ENCODE results near the gene SHROOM3.

Gene SHROOM3

DNA sequence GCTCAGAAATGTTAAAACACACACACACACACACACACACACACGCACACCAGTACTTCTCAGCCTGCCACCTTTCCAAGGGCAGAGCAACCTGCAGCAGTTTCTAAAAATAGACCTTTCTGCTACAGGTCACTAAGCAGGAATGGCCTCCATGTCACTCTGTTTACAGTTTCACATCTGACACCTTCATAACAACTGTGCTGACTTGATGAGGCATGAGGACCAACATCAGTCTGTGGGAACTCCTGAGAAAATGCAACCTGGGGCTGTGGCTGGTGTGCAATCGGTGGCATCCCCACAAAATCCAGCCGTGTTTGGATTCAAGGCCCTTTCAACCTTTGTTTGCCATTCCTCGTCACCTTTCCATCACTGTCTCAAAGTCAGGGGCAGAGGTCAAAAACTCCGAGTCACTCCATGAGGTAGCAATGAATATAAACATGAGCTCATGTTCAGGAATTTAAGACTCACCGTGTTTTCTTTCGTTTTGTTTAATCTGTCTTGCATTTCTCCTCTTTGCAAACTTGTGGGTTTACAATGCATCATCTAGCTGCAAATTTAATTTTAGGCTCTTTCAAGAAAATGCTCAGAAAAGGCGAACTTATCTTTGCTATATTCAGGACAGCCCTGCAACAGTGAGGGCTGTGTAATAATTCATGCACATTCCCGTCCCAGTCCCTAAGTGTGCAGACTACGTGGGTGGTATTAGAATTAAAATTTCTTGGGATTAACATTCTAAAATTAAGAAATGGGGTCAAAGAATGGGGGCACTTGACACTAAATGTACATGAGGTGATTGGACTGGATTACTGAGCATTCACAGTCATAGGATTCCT lies 135.3 kb downstream of the SHROOM3 start:
- FAIRE-seq: no peak

DNA sequence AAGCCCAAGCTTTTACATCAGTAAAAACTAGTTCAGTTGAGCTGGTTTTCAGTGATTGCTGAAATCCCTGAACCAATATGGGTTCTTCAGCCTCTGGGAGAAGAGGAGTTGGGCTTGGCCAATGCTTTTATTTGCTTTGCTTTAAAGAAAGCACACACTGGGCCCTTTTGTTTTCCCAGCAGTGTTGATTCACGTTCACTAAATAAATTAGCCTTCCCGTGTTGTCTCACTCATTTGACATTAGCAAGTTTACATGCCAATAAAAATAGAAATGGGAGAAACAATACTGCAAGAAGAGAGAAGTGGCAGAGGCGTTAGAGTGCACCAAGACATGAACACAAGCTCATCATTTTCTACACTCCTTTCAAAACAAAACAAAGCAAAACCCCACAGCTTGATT lies 136.2 kb downstream of the SHROOM3 start:
- FAIRE-seq: no peak

GRCh38 chr4:76572224-76572623 lies 137.2 kb downstream of the SHROOM3 start:
- FAIRE-seq: no peak

- FAIRE-seq: peak; percentile 38
Measured at GRCh38 chr4:76576824-76577223, 141.8 kb downstream of the SHROOM3 start.

GRCh38 chr4:76578002-76578560 lies 143.1 kb downstream of the SHROOM3 start:
- no peak for FAIRE-seq

DNA sequence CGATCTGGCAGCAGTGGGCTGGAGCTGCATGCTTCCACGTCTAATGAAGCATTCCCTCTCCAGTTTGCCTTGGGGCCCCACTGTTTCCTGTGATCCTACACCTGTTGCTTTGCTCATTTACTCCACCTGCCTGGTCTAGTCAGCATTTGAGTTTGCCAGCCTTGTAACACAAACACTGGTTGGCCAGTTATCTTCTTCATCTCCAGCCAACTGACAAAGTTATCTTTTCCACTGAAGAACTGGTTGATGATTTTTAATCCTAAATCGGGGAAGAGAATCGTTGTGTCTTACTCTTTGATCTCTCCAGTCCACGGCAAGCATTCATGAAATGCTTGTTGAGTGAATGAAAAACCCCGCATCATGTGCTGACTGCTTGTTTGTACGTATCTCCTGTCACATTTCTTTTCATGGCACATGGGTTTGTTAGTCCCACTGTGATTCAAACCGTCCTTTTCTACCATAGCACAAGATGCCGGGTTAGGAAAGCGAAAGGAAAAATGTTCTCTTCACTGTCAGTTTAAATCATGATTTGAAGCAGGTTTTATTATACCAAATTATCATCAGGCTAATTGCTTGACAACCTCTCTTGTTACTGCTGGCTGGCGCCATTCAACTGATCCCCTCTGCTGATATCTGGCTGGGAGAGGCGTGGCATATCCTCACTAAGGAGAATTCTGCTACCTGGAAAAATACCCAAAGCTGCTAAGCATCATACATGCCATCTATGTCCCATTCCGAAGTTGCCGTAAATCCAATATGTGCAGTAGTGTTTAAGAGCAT lies 144.8 kb downstream of the SHROOM3 start:
- peak; percentile 43 for FAIRE-seq

GRCh38 chr4:76581077-76581962 lies 146.3 kb downstream of the SHROOM3 start:
- FAIRE-seq: no peak

DNA sequence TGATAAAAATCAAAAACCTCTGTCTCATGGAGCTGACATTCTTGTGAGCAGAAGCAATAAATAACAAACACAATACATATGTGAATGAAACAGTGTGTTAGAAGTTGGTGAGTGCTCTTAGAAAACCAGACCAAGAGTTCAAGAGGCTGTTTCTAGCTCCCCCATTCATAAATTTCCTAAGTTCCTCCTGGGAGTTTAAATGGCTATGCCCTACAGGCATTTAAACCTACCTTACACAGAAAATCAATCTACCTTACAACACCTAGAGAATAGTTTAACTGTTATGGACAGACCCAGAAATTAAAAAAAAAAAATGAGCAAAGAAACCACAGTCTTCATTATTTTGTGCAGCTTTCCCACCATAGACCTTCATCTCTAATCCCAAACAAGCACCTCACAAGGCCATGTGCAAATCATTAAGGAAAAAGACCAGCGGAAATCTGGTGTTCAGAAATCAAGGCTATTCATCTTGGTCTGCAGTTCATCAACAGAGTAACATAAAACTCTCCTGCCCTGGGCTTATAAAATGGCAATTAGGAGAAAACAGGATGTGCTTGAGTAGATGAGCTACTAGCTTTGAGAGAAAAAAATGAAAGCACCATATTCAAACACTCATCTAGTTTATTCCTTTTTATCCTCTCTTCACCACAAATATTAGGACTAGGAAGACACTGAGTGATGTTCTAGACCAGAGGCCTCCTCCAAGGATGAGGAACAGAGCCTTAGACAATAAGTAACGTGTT lies 147.2 kb downstream of the SHROOM3 start:
- FAIRE-seq: no peak

DNA sequence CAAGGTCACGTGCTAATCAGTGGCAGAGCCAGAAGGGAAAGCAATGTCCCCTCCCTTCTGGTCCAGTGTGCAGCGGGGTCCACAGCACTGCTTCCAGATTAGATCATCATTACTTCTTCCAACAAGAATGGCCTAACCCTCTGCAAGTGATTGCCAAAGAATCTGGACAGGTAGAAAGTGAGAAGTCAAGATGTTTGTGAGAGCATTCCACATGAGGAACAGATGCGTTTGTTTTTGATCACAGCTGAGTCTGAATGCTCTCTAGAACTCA lies 147.7 kb downstream of the SHROOM3 start:
- FAIRE-seq: no peak

DNA sequence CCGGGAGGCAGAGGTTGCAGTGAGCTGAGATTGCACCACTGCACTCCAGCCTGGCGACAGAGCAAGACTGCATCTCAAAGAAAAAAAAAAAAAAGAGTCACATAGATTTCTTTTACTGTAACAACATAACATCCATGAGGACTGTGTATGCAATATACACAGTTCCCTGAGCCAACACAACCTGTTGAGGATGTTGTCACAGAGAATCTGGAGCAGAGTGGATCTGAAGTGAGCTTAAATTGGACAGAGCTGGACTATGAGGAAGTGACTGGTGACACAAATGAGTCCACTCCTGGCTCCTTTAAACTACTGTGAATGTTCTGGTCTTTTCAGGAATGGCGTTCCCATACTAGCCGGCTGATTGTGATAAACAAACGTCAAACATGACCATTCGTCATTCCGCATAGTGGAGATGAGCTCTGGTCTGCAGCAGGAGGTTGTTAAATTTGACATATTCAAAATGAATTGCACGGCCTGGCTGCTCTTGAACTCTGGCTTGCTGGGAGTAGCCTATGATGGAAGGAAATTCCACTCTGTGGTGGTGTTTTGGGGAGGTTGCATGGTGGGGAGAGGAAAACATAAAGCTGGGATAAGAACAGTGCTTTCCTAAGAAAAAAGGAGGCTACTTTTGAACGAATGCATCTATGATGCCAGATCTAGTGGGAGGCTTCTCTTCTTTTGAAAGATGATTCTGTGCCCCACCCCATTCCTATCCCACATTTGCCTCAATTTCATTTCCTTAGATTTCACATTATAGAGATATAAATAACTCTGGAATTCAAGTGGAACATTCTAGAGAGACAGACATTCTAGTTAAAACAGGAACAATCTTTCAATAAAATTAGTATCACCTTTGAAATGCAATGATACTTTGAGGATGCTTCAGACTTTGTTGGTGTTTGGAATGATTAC lies 149.5 kb downstream of the SHROOM3 start:
- no peak for FAIRE-seq

DNA sequence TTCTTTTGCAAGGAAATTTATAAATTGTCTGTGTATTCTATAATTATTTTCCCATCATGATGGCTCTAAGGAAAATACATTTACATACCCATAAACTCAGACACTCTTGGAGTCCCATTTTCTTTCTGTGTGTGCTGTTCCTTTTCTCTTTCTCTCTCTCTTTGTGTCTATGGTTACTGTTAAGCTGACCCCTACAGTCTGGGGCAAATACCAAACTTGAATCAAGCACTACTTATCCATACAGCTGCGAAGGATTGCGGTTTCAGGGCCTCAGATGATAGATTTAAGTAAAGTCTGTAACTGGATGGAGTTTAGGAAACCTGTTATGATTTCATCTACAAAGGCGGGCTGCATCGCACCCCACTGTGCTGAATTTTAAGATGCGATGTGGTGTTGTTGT lies 150.2 kb downstream of the SHROOM3 start:
- no peak for FAIRE-seq

DNA sequence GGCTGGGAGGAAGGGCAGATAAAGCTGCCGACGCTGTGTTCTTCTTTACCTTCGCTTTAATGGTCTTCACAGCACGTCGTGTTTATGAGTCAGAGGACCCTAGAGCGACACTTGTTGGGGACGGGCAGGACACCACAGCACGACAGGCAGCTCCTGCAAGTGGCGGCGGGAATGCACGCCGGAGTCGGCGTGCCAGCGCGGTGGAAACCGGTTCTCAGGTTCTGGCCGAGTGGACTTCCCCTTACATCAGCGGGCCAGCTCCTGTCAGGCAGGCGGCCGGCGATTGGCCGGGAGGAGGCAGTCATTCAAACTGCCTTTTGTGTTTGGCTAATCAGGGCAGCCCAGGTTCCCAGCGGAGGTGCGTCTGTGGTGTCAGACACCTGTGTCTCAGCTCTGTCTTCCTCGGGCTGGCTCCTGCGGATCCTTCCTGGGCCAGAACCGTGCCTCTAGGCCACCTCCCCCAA lies 150.9 kb downstream of the SHROOM3 start:
- FAIRE-seq: no peak

- no peak for FAIRE-seq
Measured at GRCh38 chr4:76588274-76588673, 153.2 kb downstream of the SHROOM3 start.

GRCh38 chr4:76589402-76589801 lies 154.4 kb downstream of the SHROOM3 start:
- no peak for FAIRE-seq

DNA sequence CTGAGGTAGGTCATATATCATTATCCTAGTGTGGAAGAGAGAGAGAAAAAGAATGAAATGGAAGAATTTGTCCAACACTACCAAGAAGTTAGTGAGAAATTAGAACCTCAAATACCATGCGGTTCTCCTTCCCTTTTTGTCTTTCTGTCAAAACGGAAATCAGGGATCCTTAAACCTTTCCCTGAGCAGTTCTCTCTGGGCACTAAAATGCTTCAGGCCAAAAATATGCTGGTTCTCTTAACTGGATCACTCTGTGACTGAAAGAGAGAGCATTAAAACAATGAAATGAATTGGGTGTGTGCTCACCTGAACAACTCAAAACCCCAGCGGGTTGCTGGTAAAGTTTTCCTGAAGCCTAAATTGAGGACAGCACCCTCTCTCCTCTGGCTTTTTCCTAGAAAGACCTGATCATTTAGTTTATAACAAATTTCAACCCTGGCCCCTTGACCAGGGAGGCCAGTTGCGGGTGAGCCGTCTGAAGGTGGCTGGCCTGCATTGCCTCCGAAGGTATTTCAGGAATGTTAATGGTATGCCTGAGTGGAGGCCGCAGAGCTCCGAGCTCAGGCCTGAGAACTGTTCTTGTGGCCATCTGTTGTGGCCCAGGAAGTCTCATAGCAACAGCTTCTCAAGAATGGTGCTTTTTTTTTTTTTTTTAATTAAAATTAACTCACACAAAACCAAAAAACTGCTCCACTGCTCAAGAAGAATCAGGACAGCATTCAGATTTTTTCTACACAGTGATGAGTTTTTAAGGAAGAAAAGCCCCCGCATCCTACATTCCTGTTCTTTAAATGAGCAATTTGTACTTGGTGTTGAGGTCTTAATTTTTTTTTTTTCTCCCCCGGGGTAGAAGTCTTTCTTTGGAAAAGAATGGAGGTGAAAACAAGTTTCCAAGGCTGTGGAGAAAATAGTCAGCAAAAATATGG lies 155.1 kb downstream of the SHROOM3 start:
- FAIRE-seq: no peak

DNA sequence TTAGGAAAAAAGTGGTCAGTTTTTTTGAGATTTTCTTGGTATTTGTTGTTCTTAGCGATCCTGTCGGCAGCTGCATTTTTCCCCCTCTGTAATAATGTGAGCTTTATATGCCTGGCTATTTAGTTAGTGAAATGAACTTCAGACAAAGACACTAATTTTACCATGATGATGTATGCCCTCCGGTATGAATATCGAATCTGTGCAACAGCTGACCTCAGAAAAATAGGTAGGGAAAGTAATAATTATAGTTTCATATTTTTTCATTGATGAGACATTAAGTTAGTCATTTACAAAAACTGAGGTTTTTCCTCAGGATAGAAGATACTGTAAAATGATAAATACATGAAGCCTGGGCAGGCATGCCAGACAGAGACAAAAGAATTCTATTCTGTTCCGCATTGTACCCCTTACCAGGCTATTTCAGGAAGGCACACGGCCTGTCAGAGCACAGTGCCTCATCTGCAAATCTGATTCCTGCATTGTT lies 155.8 kb downstream of the SHROOM3 start:
- FAIRE-seq: no peak

DNA sequence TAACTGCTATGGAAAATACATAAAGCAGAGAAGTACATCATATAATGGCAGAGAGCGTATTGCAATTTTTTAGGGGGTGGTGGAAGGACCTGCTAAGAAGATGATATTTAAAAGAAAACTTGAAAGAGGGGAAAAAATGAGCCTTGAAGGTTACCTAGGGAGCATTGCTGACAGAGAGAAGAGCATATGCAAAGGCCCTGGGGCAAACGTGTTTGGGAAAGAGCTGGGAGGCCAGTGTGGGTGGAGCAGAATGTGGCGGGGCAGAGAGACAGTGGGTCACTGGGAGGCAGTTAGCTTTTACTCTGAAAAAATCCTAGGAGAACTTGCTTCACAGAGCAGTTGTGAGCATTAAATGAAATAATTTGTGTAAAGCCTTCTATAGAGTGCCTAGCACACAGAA lies 157.0 kb downstream of the SHROOM3 start:
- no peak for FAIRE-seq

DNA sequence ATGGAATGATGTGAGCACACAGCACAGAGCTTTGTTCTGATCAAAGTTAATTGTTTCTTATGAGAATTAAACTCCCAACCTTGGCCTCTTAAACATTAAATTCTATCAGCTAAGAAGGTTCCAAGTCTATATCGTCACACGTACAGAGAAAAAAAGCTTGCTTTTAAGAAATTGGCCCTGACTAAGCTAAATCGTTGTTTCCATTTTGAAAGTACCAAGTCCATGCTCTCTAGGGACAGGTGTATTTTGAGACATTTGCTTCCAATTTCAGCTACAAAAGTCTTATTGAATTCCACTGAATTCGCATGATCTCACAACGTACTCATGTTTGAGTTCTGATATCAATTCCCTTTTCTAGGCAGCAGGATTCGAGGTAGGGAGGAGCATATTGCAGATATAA lies 157.4 kb downstream of the SHROOM3 start:
- no peak for FAIRE-seq

- FAIRE-seq: peak; percentile 55
Measured at GRCh38 chr4:76594173-76594572, 159.1 kb downstream of the SHROOM3 start.

- no peak for FAIRE-seq
Measured at GRCh38 chr4:76595435-76595834, 160.4 kb downstream of the SHROOM3 start.

Measured in colon (tissue), 2 donors.